ENCODE data around the gene FNDC3B. TPM values are rescaled to one million over a fixed set of nuclear protein-coding genes. Genes with fewer than 3 reads are reported as not detected.

FNDC3B gene
- total and polyA plus RNA-seq, 2 donors from 2014 or later, result 11.8 to 185 TPM

- Histone ChIP-seq H3K27me3 (ENCODE audit: control insufficient read depth, insufficient read depth, low read length) (no peaks in the 10 kb centered on the region), H3K4me3 (ENCODE audit: low read length in 3 of 3) (no peak overlapping the region), H3K27ac (ENCODE audit: low read depth in 2 of 2, low read length in 2 of 2) (no peak overlapping the region), H3K4me1 (ENCODE audit: control insufficient read depth in 2 of 3, insufficient read depth in 2 of 3, low read depth in 1 of 3, low read length in 3 of 3) (peaks cover 0 to 7% (median 0%) of the 10 kb centered on the region in 3 donors), H3K9me3 (ENCODE audit: control insufficient read depth in 2 of 3, insufficient read depth in 1 of 3, low read length in 3 of 3) (no peaks in the 10 kb centered on the region), H3K36me3 (ENCODE audit: control insufficient read depth in 2 of 3, insufficient read depth in 3 of 3, low read length in 3 of 3) (peaks cover 3 to 5% (median 3%) of the 10 kb centered on the region in 3 donors), H3K9ac (ENCODE audit: low read length in 3 of 3) (no peak overlapping the region)
- DNase-seq, result no peak
- no peak for FAIRE-seq
- intact Hi-C loops (cut with DNase I), result no loop called here
- TF ChIP-seq CTCF (IDR thresholded peaks at IDR 0.05; ENCODE audit: borderline replicate concordance, extremely low read depth, insufficient read depth), result no peak
These were observed 208.3 kb downstream of the FNDC3B start for GRCh38 chr3:172247525-172248274.

DNA sequence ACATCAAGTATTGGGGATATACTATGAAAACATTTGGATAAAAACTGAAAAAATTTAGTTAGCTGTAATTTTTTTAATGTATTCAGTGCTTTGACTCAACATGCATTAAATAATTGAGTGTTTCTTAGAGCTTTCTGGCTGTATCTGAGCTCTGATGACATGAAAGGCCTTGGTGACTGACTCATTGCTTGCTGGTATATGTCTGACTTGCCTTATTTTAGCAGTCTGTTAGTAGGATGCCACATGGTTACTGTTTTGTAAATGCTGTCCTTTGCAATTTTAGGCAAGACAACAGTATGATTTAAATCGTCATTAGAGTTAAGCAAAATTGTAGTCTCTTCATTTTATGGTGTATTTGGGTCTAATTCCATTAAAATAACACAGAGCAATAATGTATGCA is 209.7 kb downstream of the FNDC3B start:
- FAIRE-seq (no peak), DNase-seq (no peak)
- Histone ChIP-seq H3K36me3 (ENCODE audit: control insufficient read depth in 2 of 3, insufficient read depth in 3 of 3, low read length in 3 of 3) (peaks cover 3 to 5% (median 5%) of the 10 kb centered on the region in 3 donors), H3K9ac (ENCODE audit: low read length in 3 of 3) (no peak overlapping the region), H3K27me3 (ENCODE audit: control insufficient read depth, insufficient read depth, low read length) (no peaks in the 10 kb centered on the region), H3K9me3 (ENCODE audit: control insufficient read depth in 2 of 3, insufficient read depth in 1 of 3, low read length in 3 of 3) (no peaks in the 10 kb centered on the region), H3K4me1 (ENCODE audit: control insufficient read depth in 2 of 3, insufficient read depth in 2 of 3, low read depth in 1 of 3, low read length in 3 of 3) (peaks cover 0 to 7% (median 0%) of the 10 kb centered on the region in 3 donors), H3K4me3 (ENCODE audit: low read length in 3 of 3) (no peak overlapping the region), H3K27ac (ENCODE audit: low read depth in 2 of 2, low read length in 2 of 2) (no peak overlapping the region)
- no peak for TF ChIP-seq CTCF (IDR thresholded peaks at IDR 0.05; ENCODE audit: borderline replicate concordance, extremely low read depth, insufficient read depth)
- intact Hi-C loops (cut with DNase I), result no loop called here

GRCh38 chr3:172251211-172251610 is 211.8 kb downstream of the FNDC3B start:
- intact Hi-C loops (cut with DNase I), result no loop called here
- Histone ChIP-seq H3K36me3 (ENCODE audit: control insufficient read depth in 2 of 3, insufficient read depth in 3 of 3, low read length in 3 of 3) (peaks cover 3 to 5% (median 5%) of the 10 kb centered on the region in 3 donors), H3K4me1 (ENCODE audit: control insufficient read depth in 2 of 3, insufficient read depth in 2 of 3, low read depth in 1 of 3, low read length in 3 of 3) (peaks cover 0 to 6% (median 0%) of the 10 kb centered on the region in 3 donors), H3K9me3 (ENCODE audit: control insufficient read depth in 2 of 3, insufficient read depth in 1 of 3, low read length in 3 of 3) (no peaks in the 10 kb centered on the region), H3K27me3 (ENCODE audit: control insufficient read depth, insufficient read depth, low read length) (no peaks in the 10 kb centered on the region), H3K4me3 (ENCODE audit: low read length in 3 of 3) (no peak overlapping the region), H3K27ac (ENCODE audit: low read depth in 2 of 2, low read length in 2 of 2) (no peak overlapping the region), H3K9ac (ENCODE audit: low read length in 3 of 3) (no peak overlapping the region)
- FAIRE-seq, result no peak
- DNase-seq, result no peak
- no peak for TF ChIP-seq CTCF (IDR thresholded peaks at IDR 0.05; ENCODE audit: borderline replicate concordance, extremely low read depth, insufficient read depth)
